Activated CD4-positive, alpha-beta T cell treated with anti-CD3 and anti-CD28 coated beads, Interleukin-2, amount 50 U/mL, for 1 hour (primary cell): ENCODE data around the gene ORAI2.
"Not testable (repeated sequence)": the region's sequence is repeated elsewhere in the genome, so short reads cannot be mapped to it uniquely, and the experiment has no call there.

Source experiments
- DNase-seq: peaks from one replicate; pipeline ENCODE4 v3.0.0-alpha.2; 2020

The ORAI2 gene

DNA sequence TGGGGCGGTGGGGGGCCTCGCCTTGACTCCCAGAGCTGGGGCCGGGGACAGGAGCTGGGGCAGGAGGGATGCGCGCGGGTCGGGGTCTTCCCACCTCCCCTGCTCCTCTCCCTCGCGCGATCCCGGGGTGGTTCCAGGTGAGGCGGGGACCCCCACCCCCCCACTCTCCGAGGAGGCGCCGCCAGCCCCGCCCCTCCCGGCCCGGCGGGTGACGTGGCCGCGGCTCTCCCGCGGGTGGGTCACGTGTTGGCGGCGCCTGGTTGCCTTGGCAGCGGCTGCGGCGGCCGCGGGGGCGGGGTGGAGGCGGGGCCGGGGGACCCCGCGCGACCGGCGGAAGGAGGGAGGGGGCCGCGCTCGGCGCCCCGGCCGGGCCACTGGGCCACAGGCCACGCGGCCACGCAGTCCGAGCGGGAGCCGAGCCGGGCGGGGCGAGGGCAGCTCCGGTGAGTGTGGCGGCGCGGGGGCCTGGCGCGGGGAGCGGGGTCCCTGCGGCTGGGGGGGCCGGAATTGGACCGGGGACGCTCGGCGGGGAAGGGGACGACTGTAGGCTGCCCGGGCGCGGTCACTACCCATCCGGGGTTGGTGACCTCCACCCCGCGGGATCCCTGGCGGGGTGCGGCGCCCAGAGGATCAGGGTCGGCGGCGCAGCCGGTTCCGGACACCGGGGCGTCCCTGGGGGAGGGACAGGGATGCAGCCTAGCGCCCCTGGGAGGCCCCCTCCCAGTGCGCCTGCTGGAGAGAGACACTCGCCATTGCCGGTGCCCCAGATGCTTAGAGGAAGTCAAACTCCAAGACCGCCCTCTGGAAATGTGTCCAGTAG is at the start of gene ORAI2:
TSS of gene ORAI2 (plus strand) at position 357 of the 820 bp plus-strand sequence. CDS start 5,382 bp downstream, outside the sequence.
- DNase-seq = peak; percentile 88

DNA sequence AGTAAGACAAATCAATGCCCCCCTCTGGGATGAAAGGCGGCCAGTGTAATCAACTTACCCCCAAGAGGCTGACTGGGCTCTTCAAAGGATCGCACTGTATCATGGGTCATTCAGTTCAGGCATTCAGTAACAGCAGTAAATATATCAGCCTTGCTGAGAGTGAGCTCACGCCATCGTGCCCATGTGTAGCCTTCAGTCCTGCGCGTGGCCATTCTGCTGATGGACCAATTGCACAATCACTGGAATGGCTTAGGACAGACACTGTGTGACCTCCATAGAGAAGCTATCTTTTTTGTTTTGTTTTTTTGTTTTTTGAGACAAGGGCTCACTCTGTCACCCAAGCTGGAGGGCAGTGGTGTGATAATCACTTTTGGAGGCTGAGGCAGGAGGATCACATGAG is 46.3 kb upstream of the ORAI2 start:
- DNase-seq = no peak

DNA sequence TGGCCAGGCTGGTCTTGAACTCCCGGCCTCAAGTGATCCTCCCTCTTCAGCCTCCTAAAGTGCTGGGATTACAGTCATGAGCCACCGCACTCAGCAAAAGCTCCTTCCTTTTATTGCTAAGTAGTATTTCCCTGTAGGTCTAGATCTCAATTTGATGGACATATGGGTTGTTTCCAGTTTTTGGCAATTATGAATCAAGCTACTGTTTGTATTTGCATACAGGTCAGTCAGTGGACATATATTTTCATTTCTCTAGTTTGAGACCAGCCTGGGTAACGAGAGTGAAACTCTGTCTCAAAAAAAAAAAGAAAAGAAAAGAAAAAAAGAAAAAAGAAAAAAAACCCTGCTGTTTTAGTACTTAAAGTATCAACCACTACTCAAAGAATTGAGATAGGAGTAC is 43.6 kb upstream of the ORAI2 start:
- DNase-seq = no peak

DNA sequence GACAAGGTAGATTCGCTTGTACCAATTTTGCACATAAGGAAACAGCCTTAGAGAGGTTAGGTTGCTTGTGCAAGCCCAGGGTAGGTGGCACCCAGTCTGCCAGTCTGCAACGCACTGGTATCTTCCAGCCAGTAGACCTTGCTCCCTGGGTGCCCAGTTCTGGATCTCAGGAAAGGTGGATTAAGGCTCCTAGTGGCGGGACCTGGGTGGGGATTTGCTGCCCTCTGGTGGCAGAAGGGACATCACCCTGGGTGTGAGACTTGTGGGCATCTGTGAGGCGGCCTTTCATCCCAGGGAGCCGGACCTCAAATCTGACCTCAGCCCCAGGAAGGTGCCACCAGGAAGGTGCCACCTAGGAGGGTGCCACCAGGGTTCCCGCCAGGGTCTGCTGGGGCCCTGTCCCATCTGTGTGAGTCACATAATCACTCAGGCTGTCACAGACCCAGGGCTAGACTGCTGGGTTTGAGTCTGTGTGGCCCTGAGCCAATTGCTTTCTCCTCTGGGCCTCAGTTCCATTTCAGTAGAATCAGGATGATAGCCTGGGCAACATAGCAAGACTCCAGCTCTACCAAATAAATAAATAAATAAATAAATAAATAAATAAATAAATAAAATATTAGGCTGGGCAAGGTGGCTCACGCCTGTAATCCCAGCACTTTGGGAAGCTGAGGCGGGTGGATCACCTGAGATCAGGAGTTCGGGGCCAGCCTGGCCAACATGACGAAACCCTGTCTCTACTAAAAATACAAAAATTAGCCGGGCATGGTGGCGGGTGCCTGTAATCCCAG is 42.5 kb upstream of the ORAI2 start:
- peak; percentile 69 for DNase-seq

DNA sequence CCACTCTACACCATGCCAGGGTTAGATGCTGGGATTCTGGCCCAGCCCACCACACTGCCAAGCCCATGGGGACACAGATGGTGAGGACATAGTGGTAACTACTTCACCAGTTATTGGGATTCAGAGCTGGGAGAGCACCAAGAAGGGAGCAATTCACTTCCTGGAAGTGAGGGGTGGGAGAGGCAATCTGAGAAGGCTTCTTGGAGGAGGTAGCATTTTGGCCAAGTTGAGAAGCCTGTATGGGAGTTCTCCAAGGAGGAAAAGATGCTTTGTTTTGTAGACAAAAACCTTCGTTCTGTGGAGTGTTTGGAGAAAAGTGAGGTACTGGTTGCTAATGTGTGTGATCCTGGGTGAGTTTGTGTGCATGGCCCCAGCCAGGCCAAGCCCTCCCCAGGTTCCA is 41.0 kb upstream of the ORAI2 start:
- no peak for DNase-seq

DNA sequence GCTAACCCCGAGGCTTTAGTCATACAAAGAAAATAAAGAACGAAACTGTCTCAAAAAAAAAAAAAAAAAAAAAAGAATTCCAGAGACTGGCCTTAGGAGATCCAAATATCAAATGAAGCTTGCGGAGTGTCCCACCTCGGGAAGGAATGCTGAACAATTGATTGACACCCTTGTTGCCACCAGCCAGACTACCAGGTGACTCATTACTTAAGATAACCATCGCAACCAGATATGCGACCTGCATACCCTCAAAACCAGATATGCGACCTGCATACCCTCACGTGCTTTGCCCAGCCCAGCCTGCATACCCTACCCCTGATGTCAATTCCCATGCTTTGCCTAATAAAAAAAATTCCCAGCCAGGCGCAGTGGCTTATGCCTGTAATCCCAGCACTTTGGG is 39.9 kb upstream of the ORAI2 start:
- DNase-seq = no peak

DNA sequence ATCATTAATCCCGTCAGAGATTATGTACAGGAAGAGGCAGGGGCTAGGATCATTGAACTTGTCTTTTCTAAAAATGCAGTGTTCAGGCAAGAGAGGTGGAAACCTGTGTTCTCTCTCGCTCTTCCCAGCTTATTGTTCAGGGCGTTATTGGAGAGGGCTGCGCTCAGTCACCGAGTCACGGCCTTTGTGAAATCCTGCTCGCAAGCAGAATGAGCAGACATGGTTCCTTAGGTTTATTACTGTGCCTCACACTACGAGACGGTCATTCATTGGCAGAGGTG is 37.8 kb upstream of the ORAI2 start:
- no peak for DNase-seq

DNA sequence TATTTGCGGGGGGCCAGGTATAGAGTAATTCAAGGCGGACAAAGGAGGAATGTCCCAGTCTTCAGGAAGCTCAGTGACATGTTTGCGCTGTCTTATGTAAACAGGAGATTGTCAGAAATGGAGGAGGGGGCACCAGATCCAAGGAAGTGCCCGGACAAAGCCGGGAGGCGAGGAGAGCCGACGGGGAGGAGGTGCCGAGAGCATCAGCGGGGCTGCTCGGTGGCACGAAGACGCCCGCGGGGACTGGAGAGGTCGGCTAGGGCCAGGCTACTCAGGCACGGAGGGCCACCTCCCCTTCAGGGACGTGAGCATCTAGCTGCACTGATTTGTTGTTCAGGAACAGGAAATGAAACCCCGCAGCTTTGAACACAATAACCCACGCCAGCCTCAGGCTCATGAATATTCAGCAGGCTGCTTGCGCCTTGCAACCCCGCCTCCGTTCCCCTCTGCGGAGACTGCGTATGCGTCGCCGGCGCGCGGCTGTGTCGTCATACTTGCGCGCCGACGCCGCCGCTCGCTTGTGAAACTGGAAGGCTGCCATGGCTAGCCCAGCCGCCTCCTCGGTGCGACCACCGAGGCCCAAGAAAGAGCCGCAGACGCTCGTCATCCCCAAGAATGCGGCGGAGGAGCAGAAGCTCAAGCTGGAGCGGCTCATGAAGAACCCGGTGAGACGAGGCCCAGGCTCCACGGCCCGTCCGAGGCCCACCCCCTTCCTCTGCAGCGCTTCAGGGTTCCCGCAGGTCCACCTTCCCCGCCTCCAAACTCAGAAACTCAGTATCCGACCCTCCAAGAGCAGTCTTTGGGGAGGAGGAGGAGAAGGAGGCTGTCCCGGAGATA is 37.3 kb upstream of the ORAI2 start, which contains the start of gene PRKRIP1:
TSS of gene PRKRIP1 (plus strand) at position 491 of the 837 bp plus-strand sequence. CDS start at position 540, 49 bp downstream.
- DNase-seq = peak; percentile 77

DNA sequence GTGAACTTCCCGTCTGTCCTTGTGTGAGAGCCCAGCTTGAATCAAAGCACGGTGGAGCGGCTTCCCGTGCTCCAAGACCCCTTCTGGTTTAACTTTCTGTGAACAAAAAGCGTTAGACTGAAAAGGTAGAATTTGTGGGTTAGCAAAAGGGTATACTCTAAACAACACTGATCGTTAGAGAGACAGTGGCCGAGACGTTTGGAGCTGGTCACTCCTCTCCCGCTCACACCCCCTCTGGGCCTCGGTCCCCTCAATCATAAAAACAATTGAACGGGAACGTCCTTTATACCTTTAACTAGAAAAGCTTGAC is 36.7 kb upstream of the ORAI2 start:
- DNase-seq = no peak

DNA sequence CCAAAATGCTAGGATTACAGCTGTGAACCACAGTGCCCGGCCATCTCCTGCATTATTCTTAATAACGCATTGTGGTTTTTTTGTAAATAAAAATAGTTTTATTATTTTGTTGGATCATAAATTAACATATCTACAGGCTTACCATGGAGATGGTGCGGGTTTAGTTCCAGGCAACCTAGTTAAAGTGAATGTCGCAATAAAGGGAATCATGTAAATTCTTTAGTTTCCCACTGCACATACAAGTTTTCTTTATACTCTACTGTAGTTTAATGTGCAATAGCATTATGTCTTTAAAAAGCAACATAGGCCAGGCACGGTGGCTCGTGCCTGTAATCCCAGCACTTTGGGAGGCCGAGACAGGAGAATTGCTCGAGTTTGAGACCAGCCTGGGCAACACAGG is 34.8 kb upstream of the ORAI2 start:
- no peak for DNase-seq

DNA sequence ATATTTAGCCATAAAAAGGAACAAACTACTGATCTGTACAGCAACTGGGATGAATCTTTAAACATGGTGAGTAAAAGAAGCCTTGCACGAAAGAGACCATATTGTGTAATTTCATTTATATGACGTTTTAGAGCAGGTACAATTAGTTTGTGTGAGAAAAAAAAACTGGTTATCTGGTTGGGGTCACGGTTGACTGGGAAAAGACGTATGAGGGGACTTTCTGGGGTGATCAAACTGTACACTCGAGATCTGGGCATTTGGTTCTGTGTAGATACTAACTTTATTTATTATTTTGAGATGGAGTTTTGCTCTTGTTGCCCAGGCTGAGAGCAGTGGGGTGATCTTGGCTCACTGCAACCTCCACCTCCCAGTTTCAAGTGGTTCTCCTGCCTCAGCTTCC is 33.0 kb upstream of the ORAI2 start:
- DNase-seq = no peak

DNA sequence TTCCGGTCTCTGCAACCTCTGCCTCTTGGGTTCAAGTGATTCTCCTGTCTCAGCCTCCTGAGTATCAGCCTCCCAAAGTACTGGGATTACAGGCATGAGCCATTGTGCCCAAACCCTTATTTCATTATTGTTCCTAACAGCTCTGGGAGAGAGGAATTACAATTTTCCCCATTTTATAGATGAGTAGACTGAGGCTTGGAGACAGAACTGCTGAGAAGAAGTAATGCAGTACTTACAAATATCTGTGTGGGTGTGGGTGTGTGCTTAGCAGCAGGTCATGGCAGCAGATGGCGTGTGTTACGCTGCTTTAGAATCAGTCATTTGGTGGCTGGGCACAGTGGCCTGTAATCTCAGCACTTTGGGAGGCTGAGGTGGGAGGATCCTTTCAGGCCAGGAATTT is 29.8 kb upstream of the ORAI2 start:
- no peak for DNase-seq

DNA sequence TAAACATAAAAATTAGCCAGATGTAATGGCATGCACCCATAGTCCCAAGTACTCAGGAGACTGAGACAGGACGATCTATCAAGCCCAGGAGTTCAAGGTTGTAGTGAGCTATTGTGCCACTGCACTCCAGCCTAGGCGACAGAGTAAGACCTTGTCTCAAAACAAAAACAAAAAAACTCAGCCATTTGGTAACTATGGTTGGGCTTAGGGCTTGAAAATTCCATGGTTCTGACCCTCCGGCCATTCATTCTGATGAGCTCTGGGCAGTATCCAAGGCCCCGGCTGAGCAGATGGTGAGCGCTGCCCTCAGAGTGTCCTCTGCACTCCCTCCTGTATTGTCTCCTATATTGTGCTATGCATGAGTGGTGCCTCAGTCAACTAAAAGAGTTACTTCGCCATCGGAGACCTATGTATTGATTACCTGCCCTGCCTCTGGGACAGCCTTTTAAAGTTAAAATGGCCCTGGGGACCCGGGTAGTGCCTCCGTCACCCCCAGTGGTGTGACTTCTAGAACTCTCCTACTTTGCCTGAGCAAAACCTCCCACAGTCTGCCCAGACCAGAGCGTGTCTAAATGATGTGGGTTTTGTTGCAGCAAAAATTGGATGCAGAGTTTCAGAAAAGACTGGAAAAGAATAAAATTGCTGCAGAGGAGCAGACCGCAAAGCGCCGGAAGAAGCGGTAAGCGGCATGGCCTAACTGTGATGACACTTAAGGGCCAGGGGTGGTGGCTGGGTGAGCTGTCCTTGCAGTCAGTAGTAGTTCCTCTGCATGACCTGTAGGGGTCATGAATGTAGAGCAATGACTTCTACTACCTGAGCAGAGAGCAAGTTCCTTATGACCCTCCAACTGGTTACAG is 29.1 kb upstream of the ORAI2 start:
- peak; percentile 31 for DNase-seq

DNA sequence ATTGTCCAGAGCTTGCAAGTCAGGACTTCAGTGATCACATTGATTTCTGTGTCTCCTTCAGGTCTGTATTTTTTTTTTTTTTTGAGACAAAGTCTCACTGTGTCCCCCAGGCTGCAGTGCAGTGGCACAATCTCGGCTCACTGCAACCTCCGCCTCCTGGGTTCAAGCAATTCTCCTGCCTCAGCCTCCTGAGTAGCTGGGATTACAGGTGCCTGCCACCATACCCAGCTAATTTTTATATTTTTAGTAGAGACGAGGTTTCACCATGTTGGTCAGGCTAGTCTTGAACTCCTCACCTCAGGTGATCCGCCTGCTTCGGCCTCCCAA is 28.6 kb upstream of the ORAI2 start:
- DNase-seq = not testable (repeated sequence)

DNA sequence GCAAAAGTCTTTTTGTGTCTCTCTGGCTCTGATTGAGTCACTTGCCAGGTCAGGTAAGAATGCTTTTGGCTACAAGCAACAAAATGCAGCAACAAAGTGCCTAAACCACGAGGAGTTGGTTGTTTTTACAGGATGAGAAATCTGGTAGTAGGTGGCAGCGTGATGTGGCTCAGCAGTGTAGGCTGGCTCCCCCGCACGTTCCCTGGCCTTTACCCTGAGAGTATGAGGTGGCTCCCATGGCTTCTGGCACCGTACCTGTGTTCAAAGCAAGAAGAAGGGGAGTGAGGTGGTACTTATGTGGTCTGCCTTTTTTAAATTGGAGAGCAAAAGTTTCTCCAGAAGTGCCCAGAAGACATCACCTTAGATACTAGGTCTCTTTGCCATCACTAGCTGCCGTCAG is 25.5 kb upstream of the ORAI2 start:
- DNase-seq = no peak

DNA sequence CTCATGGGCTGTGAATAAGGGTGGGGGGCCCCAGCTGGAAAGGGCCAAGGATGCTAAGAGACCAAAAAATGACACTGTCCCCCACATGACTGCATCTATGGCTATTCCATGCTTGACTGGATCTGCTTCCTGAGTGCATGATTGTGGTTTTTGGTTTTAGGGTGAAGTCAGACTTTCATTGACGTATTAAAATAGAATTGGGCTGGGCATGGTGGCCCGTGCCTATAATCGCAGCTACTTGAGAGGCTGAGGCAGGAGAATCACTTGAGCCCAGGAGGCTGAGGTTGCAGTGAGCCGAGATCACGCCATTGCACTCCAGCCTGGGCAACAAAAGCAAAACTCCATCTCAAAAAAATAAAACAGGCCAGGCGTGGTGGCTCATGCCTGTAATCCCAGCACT is 24.8 kb upstream of the ORAI2 start:
- DNase-seq = not testable (repeated sequence)

DNA sequence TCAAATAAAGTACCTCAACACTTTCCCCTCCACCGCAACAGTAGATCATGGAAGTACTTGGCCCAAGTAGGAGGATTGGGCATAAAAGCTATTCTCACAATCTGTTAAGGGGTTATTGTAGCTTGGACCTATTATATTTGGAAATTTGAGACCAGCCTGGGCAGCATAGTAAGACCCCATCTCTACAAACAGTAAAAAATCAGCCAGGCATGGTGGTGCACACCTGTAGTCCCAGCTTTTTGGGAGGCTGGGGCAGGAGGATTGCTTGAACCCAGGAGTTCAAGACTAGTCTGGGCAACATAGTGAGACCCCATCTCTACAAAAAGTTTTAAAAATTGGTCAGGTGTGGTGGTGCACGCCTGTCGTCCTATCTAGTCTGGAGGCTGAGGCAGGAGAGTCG is 24.0 kb upstream of the ORAI2 start:
- DNase-seq = no peak

DNA sequence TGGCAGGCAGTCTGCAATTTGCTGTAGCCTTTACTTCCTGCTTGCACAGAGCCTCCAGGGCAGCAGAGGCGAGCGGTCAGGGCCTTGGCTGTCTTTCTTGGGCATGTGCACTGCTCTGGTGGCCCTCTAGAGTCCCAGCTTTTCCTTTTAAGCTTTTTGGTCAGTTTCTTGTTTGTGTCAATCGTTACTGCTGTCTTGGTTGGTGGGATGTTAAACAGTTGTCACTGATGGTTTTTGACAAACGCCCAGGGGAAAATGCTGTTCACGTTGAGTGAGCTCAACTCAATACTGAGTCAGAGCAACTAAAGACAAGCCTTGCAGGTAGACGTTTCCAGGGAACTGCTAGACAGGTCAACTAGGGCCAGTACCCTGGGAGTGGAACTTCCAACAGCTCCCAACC is 23.3 kb upstream of the ORAI2 start:
- DNase-seq = no peak

DNA sequence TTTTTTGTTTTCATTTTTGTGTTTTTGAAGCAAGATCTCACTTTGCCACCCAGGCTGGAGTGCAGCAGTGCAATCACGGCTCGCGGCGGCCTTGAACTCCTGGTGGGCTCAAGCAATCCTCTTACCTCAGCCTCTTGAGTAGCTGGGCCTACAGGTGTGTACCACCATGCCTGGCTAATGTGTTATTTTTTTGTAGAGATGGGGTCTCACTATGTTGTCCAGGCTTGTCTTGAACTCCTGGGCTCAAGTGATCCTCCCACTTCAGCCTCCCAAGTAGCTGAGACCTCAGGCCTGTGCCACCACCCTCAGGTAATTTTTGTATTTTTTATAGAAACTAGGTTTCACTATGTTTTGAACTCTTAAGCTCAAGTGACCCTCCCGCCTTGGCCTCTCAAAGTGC is 22.5 kb upstream of the ORAI2 start:
- no peak for DNase-seq

DNA sequence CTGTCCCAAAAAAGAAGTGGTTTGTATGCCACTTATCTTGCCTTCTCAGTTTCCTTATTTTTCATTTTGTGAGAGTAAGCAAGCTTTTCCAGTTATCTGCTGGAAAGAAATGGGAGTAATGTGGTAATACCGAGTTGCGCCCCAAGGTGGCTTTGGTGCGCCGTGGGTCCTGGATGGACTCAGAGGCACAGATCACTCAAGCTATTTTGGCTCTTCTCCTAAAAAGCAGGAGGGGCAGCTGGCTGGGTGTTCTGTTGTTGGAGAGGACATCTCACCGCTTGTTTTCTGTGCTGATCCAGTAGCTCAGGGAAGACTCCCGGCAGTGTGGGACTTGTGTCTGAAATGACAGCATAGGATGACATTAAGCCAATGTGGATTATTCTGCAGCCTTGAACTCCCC is 20.8 kb upstream of the ORAI2 start:
- DNase-seq = peak; percentile 58

DNA sequence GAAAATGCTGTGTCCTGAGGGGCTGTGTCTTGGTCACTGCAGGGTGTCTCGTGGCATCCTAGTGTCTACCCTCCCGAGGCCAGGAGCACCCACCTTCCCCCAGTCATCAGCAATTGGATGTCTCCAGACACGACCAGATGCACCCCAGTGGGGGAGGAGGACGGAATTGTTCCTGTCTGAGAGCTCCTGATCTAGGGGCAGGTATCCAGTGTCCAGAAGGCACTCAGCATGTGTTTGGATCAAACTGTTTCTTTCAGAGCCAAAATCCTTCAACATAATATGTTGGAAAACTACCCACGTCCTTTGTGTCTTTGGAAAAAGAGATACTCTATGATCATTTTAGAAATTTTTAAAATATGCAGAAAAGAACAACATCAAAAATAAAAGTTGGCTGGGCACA is 20.3 kb upstream of the ORAI2 start:
- no peak for DNase-seq

DNA sequence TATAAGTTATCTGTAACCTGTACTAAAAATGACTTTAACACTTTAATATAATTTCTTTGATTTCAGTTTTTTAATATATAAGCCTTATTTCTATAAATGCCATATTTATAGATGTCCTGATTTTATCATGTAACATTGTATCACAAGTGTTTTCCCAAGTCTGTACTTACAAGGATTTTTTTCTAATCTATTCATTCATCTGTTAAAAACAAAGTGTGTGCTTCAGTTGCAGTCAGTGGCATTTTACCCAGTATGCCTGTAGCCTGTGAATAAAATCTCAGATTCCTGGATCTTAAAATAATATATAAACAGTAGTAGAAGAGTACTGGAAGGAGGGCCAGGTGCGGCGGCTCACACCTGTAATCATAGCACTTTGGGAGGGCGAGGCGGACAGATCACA is 19.8 kb upstream of the ORAI2 start:
- DNase-seq = no peak

DNA sequence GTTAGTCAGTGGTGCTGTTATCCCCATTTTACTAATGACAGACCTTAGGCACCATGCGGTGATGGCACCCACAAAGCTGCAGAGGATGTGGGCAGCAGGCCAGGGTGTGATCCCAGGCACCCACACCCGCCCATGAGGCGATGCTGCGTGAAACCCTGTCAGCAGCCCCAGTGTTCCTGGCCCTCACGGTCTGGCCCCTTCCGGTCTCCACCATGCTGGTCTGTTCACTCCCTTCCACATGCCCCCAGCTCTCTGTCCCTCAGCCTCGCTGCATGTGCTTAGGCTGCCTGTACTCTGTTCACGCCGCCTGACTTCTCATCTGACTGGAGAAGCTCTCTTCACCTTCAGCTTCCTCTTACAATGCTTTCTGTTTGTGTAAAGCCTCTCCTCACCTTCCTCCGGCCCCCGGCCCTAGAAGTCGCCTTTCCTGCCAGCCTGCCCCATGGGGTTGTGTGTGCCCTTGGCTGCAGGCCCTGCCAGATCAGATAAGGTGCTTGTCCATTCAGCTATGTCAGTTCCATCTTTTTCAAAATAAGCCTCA is 17.6 kb upstream of the ORAI2 start:
- peak; percentile 35 for DNase-seq
